NCI-H1105 (cell line): Measurements from ENCODE around the gene GSTO1.
"Not testable (repeated sequence)": the region's sequence is repeated elsewhere in the genome, so short reads cannot be mapped to it uniquely, and the experiment has no call there.

Experiments
- DNase-seq: peaks from one replicate; lab custom pipeline; 2025; lab: John Stamatoyannopoulos, UW

Gene GSTO1

DNA sequence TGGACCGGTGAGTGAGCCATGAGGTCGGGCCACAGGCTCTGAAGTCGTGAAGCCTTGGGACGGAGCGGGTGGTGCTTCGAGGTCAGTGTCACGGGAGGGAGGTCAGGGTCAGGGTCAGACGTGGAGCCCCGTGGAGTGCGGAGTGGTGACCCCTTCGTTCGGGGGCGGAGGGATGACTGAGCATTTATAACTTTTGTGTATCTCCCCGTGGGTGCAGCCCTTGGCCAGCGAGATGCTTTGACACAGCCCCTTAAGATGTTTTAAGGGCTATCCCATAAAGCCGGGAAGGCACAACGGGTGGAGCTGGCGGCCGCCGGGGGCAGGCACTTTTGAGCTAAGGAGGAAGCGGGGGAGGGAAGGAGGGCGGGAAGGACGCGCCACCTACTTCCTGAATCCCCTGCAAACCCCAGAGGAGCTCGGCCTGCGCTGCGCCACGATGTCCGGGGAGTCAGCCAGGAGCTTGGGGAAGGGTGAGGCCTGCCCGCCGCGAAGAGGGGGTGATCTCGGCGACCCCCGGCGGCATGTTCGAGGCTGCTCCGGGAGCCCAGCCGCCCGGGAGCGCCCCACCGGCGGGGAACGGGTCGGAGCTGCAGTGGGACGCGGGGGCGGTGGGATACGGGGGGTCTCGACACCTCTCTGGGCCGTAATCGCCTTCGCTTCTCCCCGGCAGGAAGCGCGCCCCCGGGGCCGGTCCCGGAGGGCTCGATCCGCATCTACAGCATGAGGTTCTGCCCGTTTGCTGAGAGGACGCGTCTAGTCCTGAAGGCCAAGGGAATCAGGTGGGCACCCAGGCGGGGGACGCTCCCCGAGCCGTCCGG, at the start of gene GSTO1:
GSTO1 (plus strand) TSS at position 400 of the 818 bp plus-strand sequence; CDS start at position 437, 37 bp downstream.
- DNase-seq: no peak

DNA sequence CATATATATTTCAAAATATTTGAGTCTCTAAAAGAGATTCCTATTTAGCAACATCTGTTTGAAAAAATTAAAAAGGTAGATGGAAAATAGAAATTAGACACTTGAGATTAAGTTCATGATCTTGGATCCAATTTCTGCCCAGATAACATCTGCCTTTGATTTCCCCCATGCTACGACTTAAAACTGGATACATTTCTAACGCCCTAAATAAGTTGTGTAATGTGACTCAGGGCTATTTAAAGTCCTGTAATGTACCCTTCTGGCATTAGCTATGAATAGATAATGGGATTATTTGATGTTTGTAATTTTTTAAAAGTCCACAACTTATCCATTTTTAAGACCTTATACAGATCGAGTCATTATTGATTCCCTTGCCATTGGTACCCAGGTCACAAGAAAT, 46.0 kb upstream of the GSTO1 start:
- DNase-seq: no peak

DNA sequence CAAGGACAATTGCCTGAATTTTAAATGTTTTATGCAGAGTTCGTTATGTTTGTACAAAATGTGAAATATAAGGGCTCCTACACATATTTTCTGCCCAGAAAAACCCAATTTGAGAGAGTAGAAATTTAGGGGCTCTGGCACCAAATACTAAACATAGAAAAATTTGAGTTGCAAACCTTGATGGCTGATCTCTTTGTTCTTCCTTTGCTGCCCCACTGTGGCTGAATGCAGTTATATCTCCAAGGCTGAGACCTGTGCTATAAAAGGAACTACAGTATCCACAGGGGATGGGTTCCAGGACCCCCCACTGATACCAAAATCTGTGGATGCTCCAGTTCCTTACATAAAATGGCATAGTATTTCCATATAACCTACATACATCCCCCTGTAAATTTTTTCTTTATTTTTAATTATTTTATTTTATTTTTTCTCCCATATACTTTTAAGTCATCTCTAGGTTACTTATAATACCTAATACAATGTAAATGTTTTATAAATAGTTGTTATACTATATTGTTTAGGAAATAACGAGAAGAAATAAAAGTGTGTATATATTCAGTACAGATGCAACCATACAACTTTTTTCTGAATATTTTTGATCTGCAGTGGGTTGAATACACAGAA, 45.0 kb upstream of the GSTO1 start:
- peak; percentile 10 for DNase-seq

DNA sequence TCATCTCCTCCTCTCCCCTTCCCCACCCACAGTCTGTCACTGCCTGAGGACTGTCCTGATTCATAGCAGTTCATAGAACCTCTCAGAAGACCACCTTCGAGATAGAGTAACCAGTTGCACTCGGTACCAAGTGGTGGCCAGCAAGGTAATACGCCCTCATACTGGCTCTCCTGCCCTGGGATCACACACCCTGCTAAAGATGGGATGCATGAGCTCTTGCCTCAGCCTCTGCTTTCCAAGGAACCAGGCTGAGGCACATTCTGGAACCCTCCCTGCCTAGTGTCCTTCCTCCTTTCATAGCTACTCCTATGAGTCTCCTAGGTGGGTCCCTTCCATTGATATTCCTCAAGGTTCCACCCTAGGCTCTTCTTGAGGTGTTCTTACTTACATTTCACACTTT, 38.1 kb upstream of the GSTO1 start:
- DNase-seq: no peak

DNA sequence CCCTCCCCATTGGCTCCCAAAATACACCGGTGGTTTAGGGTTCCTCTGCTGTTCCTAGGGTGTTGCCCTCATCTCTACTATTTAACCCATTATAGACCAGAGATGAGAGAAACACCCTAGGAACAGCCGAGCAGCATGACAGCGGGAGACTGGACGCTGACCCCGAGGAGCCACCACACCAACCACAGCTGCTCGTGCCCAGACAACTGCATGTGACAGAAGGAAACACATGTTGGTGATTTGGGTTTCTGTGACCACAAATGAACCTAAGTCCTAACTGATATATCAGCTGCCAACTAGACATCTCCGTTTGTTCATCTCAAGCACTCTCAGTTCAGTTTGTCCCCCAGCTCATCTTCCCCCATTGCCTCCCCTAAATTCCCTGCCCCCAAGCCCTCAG, 35.9 kb upstream of the GSTO1 start:
- DNase-seq: no peak

DNA sequence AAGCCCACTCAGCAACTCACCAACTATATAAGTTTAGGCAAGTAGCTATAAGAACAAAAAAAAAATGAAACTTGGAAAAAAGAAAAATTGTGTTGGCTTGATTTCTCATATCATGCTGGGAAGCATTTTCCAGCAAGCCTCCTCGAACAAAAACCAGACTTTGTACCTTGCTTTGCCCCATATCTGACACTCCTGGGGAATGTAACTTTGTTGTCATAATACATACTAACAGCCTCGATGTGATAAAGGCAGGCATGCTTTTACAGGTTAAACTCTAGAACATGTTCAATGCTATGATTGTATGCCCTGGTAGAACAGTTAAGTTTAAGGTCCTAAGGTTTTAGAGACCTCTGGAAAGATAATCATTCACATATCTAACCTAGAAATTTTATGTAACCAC, 34.2 kb upstream of the GSTO1 start:
- no peak for DNase-seq

DNA sequence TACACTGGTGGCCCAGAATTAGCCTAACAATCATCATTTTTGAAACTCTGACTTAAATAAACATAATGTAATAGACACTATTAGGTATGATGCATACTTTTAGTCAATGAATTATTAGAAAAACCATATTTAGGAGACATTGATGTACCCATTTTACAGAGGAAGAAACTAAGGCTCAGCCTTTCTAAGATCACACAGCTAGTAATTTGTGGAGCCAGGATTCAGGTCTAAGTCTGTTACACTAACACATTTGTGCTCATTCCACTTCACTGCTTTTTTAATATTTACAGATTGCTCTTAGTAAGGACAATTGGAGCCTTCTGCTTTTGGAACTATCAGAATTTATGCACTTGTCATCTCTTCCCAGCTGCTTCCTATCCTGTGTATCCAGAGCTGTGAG, 31.4 kb upstream of the GSTO1 start:
- DNase-seq: no peak

DNA sequence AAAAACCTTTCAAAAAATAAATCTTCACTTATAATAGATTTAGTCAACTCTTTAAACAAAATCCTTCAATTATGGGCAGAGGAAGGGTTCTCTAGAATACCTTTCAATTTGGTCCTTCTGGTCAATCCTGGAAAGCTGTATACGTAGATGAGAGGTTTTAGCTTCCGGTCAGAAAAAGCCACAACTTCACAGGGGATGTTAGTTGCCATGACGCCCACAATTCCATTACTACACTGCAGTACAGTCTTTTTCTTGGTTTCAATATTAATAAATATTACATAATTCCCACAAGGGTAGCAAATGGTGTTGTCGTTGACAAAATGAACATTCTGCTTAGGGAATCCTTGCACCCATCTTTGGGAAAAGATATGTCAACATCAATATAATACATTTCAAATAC, 24.2 kb upstream of the GSTO1 start:
- no peak for DNase-seq

DNA sequence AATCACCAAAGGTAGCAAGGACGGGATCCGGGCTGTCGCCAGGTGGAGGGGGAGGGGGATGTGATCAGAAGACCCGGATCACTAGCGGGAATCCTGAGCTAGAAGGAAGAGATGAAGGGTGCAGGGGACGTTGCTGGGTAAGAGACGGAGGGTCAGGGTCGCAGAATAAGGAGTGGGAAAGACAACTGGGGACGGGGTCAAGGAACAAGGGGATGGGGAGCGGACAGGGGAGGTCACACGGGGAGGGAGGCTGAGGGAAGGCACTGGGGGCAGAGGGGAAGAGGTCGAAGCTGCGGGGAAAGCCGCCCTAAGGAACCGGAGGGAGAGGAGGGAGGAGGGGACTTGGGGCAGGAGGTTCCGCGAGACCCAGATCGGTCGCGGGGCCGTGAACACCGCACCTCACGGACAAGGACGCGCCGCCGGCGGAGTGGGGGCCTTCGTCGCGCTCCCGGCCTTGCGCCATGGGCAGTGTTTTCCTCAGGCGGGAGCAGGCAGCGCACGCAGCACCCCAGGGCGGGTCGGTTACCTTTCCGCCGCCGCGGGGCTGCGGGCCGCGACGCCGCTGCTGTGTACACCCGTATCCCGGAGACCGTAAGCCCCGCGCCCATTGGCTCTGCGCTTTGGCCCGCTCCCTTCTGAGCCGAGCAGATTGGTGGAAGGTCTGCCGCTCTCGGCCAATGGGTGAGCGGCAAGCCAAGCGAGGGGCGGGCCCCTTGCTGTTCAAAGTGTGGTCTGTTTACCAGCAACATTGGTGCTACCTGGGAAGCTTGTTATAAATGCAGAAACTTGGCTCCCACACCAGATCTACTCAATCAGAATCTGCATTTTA, 22.7 kb upstream of the GSTO1 start, which contains the start of gene CFAP43:
CFAP43 (minus strand) TSS at position 581 of the 829 bp plus-strand sequence; CDS start at position 463, 118 bp downstream.
- peak; percentile 86 for DNase-seq

DNA sequence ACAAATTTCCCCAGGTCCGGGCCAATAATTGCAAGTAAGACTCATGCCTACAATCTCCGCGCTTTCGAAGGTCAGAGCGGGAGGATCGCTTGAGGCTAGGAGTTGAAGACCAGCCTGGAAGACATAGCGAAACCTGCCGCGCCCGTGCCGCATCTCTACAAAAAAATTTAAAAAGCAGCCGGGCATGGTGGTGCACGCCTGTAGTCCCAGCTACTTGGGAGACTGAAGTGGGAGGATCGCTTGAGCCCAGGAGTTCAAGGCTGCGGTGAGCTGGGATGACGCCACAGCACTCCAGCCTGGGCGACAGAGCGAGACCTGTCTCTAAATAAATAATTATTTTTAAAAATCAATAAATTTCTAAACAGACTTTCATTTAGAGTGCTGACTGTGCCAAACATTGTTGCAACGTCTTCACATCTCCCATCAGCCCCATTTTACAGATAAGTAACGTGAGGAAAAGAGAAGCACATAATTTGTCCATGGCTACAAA, 22.0 kb upstream of the GSTO1 start:
- no peak for DNase-seq

DNA sequence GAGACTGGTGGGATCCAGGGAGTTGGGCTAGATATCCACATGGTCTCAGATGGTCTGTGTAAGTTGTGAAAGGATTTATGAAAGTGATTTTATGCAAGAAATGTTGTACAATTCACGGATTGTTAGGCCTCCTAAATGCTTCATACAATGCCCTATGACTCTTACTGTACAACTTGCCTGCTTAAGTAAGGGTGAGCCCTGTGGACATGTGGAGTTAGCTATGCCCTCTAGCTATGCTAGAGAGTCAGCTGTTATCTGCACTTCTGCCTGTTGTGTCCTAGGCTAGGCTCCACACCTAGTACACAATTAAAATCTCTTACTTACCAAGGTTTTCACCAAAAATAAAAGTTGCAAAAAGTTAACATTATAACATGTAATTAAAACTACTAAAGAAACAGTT, 20.9 kb upstream of the GSTO1 start:
- no peak for DNase-seq

DNA sequence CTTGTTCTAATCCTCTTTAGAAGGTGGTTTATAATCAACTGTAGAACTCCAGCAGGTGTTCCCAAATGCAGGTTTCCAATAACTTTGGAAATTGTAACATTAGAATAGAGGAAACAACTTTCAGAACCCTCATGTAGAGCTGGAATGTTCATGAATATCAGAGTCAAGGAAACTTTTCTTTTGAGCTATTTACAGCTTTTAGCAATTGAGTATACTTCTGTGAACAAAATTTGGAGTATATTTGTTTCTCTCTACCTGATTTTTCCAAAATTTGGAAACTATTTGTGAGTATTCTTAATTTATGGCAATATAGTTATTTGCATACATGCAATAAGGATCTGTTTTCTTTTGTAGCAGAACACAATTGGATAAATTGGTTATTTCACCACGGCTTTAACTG, 19.8 kb upstream of the GSTO1 start:
- no peak for DNase-seq

DNA sequence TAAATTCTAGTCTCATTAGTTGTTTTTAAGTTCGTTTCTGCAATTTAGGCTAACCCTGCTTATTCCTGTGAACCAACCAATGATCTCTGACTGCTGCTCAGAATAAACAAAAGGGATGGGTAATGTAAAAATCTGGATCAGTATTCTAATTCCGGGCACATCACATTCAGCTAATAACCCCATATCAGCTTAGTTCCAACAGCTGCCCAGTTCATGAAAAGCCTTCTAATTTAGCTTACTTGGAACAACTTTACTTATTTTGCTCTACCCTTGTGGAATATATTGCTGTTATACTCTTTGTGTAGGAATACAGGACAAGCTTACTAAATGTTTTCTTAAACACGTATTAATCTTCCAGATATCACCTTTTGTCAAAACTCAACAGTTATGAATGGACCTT, 18.9 kb upstream of the GSTO1 start:
- no peak for DNase-seq

DNA sequence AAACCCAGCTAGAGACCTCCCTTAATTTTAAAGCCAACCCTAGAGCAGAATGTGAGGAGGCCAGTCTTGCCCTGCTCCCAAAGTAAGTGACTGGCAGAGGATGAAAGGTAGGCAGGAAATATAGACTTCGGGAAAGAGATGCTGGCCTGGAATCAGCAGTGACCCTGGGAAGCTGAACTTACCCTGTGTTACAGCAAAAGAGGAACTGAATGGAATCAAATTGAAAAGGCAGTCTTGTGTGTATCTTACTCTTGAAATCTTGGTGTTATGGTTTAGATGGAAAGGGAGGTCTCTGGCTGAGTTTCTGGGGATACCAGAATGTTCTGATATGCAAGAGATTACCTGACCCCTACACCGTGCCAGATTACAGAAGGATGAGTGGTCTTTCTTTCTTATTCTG, 14.6 kb upstream of the GSTO1 start:
- no peak for DNase-seq

DNA sequence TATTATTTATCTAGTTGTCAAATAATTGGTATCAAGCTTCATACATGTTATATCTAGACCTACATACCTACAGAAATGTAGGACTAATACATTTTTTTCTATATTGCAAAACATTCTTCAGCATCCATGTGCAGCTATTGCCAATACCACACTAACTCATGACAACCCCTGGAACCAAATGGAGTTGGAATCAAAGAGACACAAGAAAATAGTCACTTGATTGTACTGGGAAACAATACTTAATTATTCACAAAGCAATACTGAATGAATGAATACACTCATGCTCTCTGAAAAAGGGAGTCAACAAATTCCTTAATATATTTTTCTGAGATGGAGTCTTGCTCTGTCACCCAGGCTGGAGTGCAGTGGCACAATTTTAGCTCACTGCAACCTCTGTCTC, 12.1 kb upstream of the GSTO1 start:
- DNase-seq: no peak

DNA sequence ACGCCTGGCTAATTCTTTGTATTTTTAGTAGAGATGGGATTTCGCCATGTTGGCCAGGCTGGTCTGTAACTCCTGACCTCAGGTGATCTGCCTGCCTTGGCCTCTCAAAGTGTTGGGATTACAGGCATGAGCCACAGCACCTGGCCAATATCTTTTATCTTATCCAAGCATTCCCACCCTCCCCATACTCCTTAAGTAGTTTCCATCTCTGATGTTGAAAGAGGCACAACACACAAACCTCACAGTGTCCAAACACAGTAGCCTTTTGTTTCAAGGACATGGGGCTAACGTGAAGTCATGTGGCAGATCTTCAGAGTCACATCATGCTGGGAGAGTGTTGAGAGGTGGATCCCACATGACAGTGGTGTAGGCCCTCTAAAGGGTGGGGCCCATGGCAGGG, 11.7 kb upstream of the GSTO1 start:
- DNase-seq: not testable (repeated sequence)

DNA sequence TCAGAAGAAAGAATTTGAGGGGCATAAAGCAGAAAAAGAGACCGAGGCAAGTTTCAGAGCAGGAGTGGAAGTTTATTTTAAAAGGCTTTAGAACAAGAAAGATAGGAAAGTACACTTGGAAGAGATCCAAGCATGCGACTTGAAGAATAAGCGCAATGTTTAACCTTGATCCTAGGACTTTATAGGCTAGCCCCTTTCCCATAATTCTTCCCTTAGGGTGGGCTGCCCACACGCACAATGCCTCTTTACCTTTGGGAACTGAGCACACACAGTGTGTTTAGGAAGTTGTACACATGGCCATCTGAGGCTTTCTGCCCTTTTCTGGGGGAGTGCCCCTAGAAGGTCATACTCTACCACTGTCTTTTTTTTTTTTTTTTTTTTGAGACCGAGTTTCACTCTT, 11.2 kb upstream of the GSTO1 start:
- DNase-seq: no peak

DNA sequence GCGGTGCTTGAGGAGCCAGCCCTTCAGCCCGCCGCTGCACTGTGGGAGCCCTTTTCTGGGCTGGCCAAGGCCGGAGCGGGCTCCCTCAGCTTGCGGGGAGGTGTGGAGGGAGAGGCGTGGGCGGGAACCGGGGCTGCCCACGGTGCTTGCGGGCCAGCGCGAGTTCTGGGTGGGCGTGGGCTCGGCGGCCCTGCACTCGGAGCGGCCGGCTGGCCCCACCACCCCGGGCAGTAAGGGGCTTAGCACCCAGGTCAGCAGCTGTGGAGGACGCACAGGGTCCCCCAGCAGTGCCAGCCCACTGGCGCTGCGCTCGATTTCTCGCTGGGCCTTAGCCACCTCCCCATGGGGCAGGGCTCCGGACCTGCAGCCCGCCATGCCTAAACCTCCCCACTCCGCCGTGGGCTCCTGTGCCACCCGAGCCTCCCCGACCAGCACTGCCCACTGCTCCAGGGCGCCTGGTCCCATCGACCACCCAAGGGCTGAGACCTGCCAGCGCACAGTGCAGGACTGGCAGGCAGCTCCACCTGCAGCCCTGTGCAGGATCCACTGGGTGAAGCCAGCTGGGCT, 9.5 kb upstream of the GSTO1 start:
- no peak for DNase-seq

DNA sequence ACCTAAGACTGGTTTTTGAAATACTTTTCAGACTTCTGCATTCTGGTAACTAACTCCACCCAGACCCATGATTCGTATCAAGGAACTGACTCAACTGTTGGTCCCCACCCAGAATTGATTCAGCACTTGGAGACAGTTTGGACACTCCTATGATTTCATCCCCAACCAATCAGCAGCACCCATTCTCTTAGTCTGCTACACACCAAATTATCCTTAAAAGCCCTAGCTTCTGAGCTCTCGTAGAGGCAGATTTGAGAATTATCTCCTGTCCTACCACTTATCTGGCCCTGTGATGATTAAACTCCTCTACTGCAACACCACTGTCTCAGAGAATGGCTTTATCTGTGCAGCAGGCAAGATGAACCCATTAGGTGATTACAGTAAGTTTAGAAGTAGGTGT, 7.7 kb upstream of the GSTO1 start:
- no peak for DNase-seq

DNA sequence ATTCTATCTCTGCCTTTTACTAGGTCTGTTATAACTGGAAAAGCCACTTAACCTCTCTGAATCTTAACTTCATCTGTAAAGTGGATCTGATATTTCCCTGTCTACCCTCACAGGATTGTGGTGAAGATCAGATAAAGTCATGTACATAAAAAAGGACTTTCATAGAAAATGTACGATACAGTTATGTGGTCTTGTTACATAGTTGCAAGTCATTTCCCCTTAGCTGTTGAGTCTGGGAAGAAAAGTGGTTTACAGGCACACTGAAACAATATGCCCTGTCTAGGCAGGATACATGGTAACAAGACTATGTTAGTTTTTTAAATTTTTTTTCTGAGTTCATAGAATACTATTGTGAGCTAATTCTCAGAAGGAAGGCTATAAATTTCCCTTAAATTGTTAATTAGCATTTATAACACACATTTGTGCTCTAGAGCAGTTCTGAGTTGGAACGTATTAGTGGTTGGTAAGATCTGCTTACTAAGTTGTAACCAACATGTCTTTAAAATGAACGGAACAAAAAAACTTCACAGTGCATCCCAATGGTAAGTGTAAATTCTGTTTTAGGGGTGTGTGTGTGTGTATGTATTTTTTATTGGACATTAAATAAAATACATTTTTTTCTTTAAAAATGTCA, 7.1 kb upstream of the GSTO1 start:
- no peak for DNase-seq

DNA sequence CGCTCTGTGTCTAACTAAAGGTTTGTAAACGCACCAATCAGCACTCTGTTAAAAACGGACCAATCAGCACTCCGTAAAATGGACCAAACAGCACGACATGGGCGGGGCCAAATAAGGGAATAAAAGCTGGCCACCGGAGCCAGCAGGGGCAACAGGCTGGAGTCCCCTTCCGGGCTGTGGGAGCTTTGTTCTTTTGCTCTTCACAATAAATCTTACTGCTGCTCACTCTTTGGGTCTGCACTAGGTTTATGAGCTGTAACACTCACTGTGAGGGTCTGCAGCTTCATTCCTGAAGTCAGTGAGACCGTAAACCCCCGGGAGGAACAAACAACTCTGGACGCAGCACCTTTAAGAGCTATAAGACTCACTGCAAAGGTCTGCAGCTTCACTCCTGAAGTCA, 5.8 kb upstream of the GSTO1 start:
- not testable (repeated sequence) for DNase-seq

DNA sequence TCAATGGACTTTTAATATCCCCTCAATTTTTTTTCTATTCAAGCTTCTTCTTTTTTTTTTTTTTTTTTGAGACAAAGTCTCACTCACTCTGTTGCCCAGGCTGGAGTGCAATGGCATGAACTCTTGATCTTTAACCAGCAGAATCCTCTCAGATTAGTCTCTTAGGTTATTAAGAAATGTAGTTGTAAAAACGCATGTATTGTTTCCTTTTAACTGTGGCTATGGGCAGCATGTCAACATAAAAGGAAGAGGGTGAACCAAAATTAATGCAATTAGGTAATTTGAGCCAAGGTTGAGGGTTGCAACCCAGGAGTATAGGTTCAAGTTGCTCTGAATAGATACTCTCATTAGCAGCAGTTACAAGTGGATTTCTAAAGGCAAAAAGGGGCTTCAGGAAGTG, 4.3 kb upstream of the GSTO1 start:
- DNase-seq: no peak
